A673 (cell line): ENCODE results near the gene RBCK1. TPM values are rescaled to one million over a fixed set of nuclear protein-coding genes. Genes with fewer than 3 reads are reported as not detected.

Experiments
- BruUV-seq: library from RNA; stranded (reverse); fragments of 400-500 nt; replicated peaks from 2 replicates; lab custom pipeline; 2021; lab: Mats Ljungman, UMichigan
- CTCF ChIA-PET: fragments of 300-600 bp; sonication (Branson Sonifier 250); formaldehyde crosslinking; loops from one replicate; lab custom pipeline; 2022; ENCODE audit warnings: antibody characterized with exemption; lab: Charles Lee
- POLR2A ChIA-PET: fragments of 300-600 bp; sonication (Branson Sonifier 250); formaldehyde crosslinking; loops from one replicate; lab custom pipeline; 2022; ENCODE audit warnings: antibody characterized with exemption; ENCODE audit not compliant: low non-redundant PET; lab: Charles Lee
- DNase-seq: peaks from one replicate; pipeline ENCODE4 v3.0.0-alpha.2; 2015; ENCODE audit warnings: low spot score
- H3K27ac ChIP-seq: fragments of 200-600 bp; sonication (generic); 2 replicates; pipeline ENCODE4 v1.5.1; 2016; ENCODE audit warnings: mixed run types, low read depth, mild to moderate bottlenecking, mixed read lengths, antibody characterized with exemption, low read length; ENCODE audit not compliant: poor library complexity, severe bottlenecking
- H3K27me3 ChIP-seq: fragments of 200-600 bp; sonication (generic); replicated peaks from 2 replicates; pipeline ENCODE4 v1.6.1; 2017; ENCODE audit warnings: mixed run types, low read depth, mild to moderate bottlenecking, mixed read lengths, antibody characterized with exemption, low read length; ENCODE audit not compliant: insufficient read depth, poor library complexity
- H3K36me3 ChIP-seq: fragments of 200-600 bp; sonication (generic); 2 replicates; pipeline ENCODE4 v1.6.1; 2016; ENCODE audit warnings: mixed run types, mild to moderate bottlenecking, mixed read lengths, antibody characterized with exemption, low read length; ENCODE audit not compliant: insufficient read depth, poor library complexity, severe bottlenecking
- H3K4me1 ChIP-seq: fragments of 200-600 bp; sonication (generic); 2 replicates; pipeline ENCODE4 v1.6.1; 2017; ENCODE audit warnings: mixed run types, mild to moderate bottlenecking, mixed read lengths, antibody characterized with exemption, low read length; ENCODE audit not compliant: insufficient read depth, poor library complexity, severe bottlenecking
- H3K4me3 ChIP-seq: fragments of 200-600 bp; sonication (generic); 2 replicates; pipeline ENCODE4 v1.5.1; 2016; ENCODE audit warnings: low read depth, mixed run types, mild to moderate bottlenecking, mixed read lengths, low read length; ENCODE audit not compliant: poor library complexity, severe bottlenecking
- H3K9me3 ChIP-seq: fragments of 200-600 bp; sonication (generic); 2 replicates; pipeline ENCODE4 v1.6.1; 2016; ENCODE audit warnings: mixed run types, low read depth, mild to moderate bottlenecking, mixed read lengths, antibody characterized with exemption, low read length; ENCODE audit not compliant: poor library complexity, severe bottlenecking
- CTCF ChIP-seq: fragments of 300-800, 200-600 bp; sonication (generic); conservative IDR thresholded peaks from 2 replicates; pipeline ENCODE4 v1.5.1; 2017; ENCODE audit warnings: low read depth, mild to moderate bottlenecking, antibody characterized with exemption, low read length, moderate library complexity, mixed read lengths
- EZH2 ChIP-seq: fragments of 200-600 bp; sonication (generic); IDR thresholded peaks from 2 replicates; pipeline ENCODE4 v1.6.1; 2017; ENCODE audit warnings: borderline replicate concordance, low read depth, mild to moderate bottlenecking, mixed read lengths, antibody characterized with exemption, low read length; ENCODE audit not compliant: poor library complexity, severe bottlenecking
- intact Hi-C: fragments of 100-400 bp; cut with micrococcal nuclease; formaldehyde crosslinking; loops from one replicate; pipeline ENCODE4 v1.10.0; 2022; ENCODE audit not compliant: unreplicated experiment
- total RNA-seq: library from RNA; stranded (reverse); gene quantifications from 2 replicates; pipeline ENCODE4 v1.2.3, GENCODE V29; 2021

RBCK1 gene
- total RNA-seq, 1 experiment from 2014 or later = 72.0 TPM

- peaks cover 6% of the 10 kb centered on the region for H3K9me3 ChIP-seq
- ChIA-PET CTCF (no interaction called here), POLR2A (interaction anchor here (0.6 kb wide), 1 partner anchor 23 kb away, joined by 3 read pairs; no protein-coding TSS in a partner anchor)
- no peak overlapping the region for H3K27ac ChIP-seq
- peaks cover 28% of the 10 kb centered on the region for H3K36me3 ChIP-seq
- no TSS peak for BruUV-seq
- no peaks in the 10 kb centered on the region for H3K27me3 ChIP-seq
- no peak for TF ChIP-seq CTCF
- TF ChIP-seq EZH2 = no peak
- DNase-seq = no peak
- peaks cover 3% of the 10 kb centered on the region for H3K4me1 ChIP-seq
- intact Hi-C loops = no loop called here
- no peak overlapping the region for H3K4me3 ChIP-seq
These were observed 6.1 kb downstream of the RBCK1 start for GRCh38 chr20:414161-414560.

- no peak overlapping the region for H3K4me3 ChIP-seq
- H3K36me3 ChIP-seq = peaks cover 35% of the 10 kb centered on the region
- TF ChIP-seq CTCF (no peak), EZH2 (no peak)
- H3K9me3 ChIP-seq = peaks cover 6% of the 10 kb centered on the region
- BruUV-seq = no TSS peak
- H3K27me3 ChIP-seq = no peaks in the 10 kb centered on the region
- no peak for DNase-seq
- intact Hi-C loops = no loop called here
- ChIA-PET POLR2A (no interaction called here), CTCF (no interaction called here)
- H3K27ac ChIP-seq = no peak overlapping the region
- no peaks in the 10 kb centered on the region for H3K4me1 ChIP-seq
These were observed 7.8 kb downstream of the RBCK1 start for GRCh38 chr20:415820-416322.

- ChIA-PET POLR2A (no interaction called here), CTCF (no interaction called here)
- H3K4me3 ChIP-seq = no peak overlapping the region
- BruUV-seq = no TSS peak
- no peaks in the 10 kb centered on the region for H3K9me3 ChIP-seq
- H3K27me3 ChIP-seq = no peaks in the 10 kb centered on the region
- H3K27ac ChIP-seq = no peak overlapping the region
- no peaks in the 10 kb centered on the region for H3K4me1 ChIP-seq
- no peak for DNase-seq
- H3K36me3 ChIP-seq = peaks cover 28% of the 10 kb centered on the region
- intact Hi-C loops = no loop called here
- TF ChIP-seq EZH2 (no peak), CTCF (no peak)
These were observed 9.1 kb downstream of the RBCK1 start for GRCh38 chr20:416950-417800.
